ENCODE measurements around the gene PARP8.

Gene PARP8

DNA sequence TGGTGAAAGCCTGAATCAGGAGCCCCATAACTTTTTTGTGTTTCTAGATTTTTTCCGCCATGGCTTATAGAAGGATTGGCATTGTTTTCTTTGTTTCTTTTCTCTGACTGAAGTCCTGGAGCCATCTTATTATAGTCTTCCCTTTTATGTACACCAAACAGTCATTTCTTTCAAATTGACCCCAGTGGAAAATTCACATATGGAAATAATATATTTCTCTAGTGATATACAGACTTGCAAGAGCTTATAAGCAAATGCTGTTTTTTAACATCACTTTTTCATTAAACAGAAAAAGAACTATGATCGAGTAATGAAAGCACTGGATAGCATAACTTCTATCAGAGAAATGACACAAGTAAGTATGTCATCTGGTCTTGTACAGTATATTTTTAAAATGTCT is 155.6 kb downstream of the PARP8 start:
- TF ChIP-seq, protein P1, sequence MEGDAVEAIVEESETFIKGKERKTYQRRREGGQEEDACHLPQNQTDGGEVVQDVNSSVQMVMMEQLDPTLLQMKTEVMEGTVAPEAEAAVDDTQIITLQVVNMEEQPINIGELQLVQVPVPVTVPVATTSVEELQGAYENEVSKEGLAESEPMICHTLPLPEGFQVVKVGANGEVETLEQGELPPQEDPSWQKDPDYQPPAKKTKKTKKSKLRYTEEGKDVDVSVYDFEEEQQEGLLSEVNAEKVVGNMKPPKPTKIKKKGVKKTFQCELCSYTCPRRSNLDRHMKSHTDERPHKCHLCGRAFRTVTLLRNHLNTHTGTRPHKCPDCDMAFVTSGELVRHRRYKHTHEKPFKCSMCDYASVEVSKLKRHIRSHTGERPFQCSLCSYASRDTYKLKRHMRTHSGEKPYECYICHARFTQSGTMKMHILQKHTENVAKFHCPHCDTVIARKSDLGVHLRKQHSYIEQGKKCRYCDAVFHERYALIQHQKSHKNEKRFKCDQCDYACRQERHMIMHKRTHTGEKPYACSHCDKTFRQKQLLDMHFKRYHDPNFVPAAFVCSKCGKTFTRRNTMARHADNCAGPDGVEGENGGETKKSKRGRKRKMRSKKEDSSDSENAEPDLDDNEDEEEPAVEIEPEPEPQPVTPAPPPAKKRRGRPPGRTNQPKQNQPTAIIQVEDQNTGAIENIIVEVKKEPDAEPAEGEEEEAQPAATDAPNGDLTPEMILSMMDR (IDR thresholded peaks at IDR 0.05; ENCODE audit: low read depth, low read length, missing control alignments) = no peak
- H3K27me3 ChIP-seq (replicated peaks) = no peaks in the 10 kb centered on the region
- no peak overlapping the region for H3K27ac ChIP-seq
- in situ Hi-C loops (cut with HindIII; ENCODE audit: low pct_ligation_motif_present, low sequenced_read_pairs) = no loop called here
- no peak for DNase-seq
- H3K36me3 ChIP-seq (replicated peaks) = no peaks in the 10 kb centered on the region
- no peak overlapping the region for H3K4me3 ChIP-seq (ENCODE audit: low read depth, low read length)

DNA sequence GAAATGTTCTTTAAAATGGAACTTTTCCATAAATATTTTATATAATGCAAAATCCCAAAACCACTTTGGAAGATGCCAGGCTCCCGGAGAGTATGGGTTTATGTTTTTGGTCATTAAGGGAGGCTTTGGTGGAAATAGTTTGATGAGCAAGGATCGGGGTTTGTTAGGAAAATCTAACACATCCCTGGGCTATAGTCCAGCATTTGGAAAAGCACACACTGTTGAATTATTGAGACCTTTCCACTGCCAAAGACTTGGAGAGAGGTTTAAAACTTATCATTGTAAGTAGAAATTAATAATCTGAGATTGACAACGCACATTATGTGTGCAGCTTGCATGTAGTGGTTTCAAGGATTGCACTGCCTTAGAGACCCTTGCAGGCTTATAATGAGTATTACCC is 156.3 kb downstream of the PARP8 start:
- H3K27ac ChIP-seq = no peak overlapping the region
- H3K27me3 ChIP-seq (replicated peaks) = no peaks in the 10 kb centered on the region
- TF ChIP-seq, protein P1 (IDR thresholded peaks at IDR 0.05; ENCODE audit: low read depth, low read length, missing control alignments) = no peak
- in situ Hi-C loops (cut with HindIII; ENCODE audit: low pct_ligation_motif_present, low sequenced_read_pairs) = no loop called here
- no peak overlapping the region for H3K4me3 ChIP-seq (ENCODE audit: low read depth, low read length)
- DNase-seq = no peak
- no peaks in the 10 kb centered on the region for H3K36me3 ChIP-seq (replicated peaks)

DNA sequence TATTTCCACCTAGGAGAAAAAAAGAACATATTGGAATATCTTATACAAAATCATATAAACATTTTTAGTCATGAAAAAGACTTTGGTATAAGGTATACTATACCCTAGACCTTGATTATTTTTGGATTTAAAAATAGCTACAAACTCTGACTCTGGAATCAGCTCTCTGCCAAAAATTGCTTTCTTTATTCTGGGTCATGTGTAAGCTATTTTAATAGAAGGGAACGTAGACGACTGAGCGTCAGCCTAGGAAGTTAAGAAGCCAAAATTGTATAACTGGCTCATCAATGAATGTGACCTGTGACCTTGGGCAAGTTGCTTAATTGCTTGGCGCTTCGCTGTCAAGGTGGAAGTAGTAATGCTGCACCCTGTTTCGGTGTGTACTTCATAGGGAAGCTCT is 157.1 kb downstream of the PARP8 start:
- Histone ChIP-seq H3K27ac (no peak overlapping the region), H3K36me3 (replicated peaks) (no peaks in the 10 kb centered on the region), H3K4me3 (ENCODE audit: low read depth, low read length) (no peak overlapping the region), H3K27me3 (replicated peaks) (no peaks in the 10 kb centered on the region)
- no peak for DNase-seq
- in situ Hi-C loops (cut with HindIII; ENCODE audit: low pct_ligation_motif_present, low sequenced_read_pairs) = no loop called here
- TF ChIP-seq, protein P1 (IDR thresholded peaks at IDR 0.05; ENCODE audit: low read depth, low read length, missing control alignments) = no peak

DNA sequence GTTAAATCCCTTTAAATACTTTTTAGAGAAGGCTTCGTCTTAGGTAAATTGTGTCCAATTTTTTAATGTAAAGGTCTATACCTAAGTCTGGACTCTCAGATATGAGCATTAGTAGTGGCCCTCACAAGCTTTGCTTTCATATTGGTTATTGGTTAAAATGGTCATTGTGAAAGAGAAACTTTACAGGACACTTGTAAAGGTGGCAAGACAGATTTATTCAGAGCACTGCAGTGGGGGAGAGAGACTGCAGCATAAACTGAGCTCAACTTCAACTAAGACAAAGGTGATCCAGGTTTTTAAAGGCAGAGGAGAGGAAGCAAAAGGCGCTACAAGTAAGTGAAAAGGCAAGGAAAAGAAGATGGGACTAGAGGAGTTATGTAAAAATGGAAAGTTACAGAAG is 157.7 kb downstream of the PARP8 start:
- Histone ChIP-seq H3K4me3 (ENCODE audit: low read depth, low read length) (no peak overlapping the region), H3K36me3 (replicated peaks) (no peaks in the 10 kb centered on the region), H3K27ac (no peak overlapping the region), H3K27me3 (replicated peaks) (no peaks in the 10 kb centered on the region)
- DNase-seq = no peak
- in situ Hi-C loops (cut with HindIII; ENCODE audit: low pct_ligation_motif_present, low sequenced_read_pairs) = no loop called here
- TF ChIP-seq, protein P1 (IDR thresholded peaks at IDR 0.05; ENCODE audit: low read depth, low read length, missing control alignments) = no peak

DNA sequence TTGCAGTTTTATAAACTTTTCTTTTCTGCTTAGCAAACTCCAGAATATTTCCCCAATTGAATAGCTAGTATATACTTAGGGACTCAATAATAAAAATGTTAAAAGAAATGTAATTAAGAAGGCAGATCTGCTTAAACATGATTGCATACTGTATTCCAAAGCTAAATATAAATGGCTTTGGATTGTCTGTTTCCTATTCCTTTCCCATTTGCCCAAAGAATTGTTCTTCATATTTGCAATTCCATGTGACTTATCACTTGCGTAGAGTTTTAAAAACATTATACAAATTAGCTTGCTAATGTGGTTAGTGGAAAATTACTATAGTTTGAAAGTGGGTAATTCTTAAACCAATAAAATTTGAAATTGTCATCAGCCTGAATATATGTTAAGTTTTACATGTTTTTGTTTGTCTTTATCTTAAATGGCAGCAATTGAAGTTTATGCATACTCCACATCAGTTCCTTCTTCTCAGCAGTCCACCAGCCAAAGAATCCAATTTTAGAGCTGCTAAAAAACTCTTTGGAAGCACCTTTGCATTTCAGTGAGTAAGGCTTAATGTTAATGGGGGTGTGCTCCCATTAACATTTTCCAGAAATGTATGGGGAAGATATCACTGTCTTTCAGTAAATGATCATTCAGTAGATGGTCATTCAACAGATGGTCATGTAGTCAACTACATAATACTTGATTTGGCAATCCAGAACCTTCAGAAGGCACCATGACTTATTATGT is 161.2 kb downstream of the PARP8 start:
- in situ Hi-C loops (cut with HindIII; ENCODE audit: low pct_ligation_motif_present, low sequenced_read_pairs) = no loop called here
- TF ChIP-seq, protein P1 (IDR thresholded peaks at IDR 0.05; ENCODE audit: low read depth, low read length, missing control alignments) = no peak
- Histone ChIP-seq H3K4me3 (ENCODE audit: low read depth, low read length) (no peak overlapping the region), H3K27me3 (replicated peaks) (no peaks in the 10 kb centered on the region), H3K36me3 (replicated peaks) (no peaks in the 10 kb centered on the region), H3K27ac (no peak overlapping the region)
- no peak for DNase-seq

DNA sequence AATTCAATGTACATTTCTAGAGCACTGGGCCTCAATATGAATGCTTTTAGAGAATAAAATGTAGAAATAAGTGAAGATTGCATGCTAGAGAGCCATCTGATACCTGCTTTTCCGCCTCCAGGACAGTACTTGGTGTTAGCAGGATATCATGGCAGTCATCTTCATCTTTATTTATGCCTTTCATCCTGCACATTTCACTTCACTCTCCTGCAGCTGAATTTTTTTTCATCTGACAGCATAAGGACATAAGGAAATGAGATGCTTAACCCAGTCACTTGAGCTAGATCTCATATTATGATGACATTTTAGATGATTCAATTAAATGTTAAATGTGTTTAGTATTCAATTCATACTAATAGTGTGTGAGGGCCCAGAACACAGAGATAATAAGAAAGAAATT is 162.6 kb downstream of the PARP8 start:
- H3K27ac ChIP-seq = no peak overlapping the region
- DNase-seq = no peak
- TF ChIP-seq, protein P1 (IDR thresholded peaks at IDR 0.05; ENCODE audit: low read depth, low read length, missing control alignments) = no peak
- in situ Hi-C loops (cut with HindIII; ENCODE audit: low pct_ligation_motif_present, low sequenced_read_pairs) = no loop called here
- no peaks in the 10 kb centered on the region for H3K36me3 ChIP-seq (replicated peaks)
- H3K4me3 ChIP-seq (ENCODE audit: low read depth, low read length) = no peak overlapping the region
- H3K27me3 ChIP-seq (replicated peaks) = no peaks in the 10 kb centered on the region

Data from brain microvascular endothelial cell (primary cell).